Body of pancreas (tissue), 4 donors: ENCODE data around the gene DLD.

Experiments
- POLR2A ChIP-seq, 3 donors: fragments of 450-650 bp; IDR thresholded peaks; one replicate each; pipeline ENCODE4 v1.6.1; 2016; ENCODE audit warnings: antibody characterized with exemption in 3 of 3, mild to moderate bottlenecking in 2 of 3
- TF ChIP-seq, protein P1 (sequence below), 7 experiments: fragments of 450-650 bp in 4 of 7; fragments of 200-600 bp in 3 of 7; sonication (generic) in 3 of 7; IDR thresholded peaks; one replicate each; pipeline ENCODE4 v1.5.1; 2016 to 2019; ENCODE audit warnings: antibody characterized with exemption in 7 of 7

- TF ChIP-seq, protein P1, sequence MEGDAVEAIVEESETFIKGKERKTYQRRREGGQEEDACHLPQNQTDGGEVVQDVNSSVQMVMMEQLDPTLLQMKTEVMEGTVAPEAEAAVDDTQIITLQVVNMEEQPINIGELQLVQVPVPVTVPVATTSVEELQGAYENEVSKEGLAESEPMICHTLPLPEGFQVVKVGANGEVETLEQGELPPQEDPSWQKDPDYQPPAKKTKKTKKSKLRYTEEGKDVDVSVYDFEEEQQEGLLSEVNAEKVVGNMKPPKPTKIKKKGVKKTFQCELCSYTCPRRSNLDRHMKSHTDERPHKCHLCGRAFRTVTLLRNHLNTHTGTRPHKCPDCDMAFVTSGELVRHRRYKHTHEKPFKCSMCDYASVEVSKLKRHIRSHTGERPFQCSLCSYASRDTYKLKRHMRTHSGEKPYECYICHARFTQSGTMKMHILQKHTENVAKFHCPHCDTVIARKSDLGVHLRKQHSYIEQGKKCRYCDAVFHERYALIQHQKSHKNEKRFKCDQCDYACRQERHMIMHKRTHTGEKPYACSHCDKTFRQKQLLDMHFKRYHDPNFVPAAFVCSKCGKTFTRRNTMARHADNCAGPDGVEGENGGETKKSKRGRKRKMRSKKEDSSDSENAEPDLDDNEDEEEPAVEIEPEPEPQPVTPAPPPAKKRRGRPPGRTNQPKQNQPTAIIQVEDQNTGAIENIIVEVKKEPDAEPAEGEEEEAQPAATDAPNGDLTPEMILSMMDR (IDR thresholded peaks at IDR 0.05) = no peak
- TF ChIP-seq POLR2A (IDR thresholded peaks at IDR 0.05) = no peak
Measured at GRCh38 chr7:107943018-107943417, 52.0 kb downstream of the DLD start.
